ENCODE results near the gene FAM200B.
A peak's percentile ranks its signal among the peaks of the same experiment; 100 is the strongest.

FAM200B gene

DNA sequence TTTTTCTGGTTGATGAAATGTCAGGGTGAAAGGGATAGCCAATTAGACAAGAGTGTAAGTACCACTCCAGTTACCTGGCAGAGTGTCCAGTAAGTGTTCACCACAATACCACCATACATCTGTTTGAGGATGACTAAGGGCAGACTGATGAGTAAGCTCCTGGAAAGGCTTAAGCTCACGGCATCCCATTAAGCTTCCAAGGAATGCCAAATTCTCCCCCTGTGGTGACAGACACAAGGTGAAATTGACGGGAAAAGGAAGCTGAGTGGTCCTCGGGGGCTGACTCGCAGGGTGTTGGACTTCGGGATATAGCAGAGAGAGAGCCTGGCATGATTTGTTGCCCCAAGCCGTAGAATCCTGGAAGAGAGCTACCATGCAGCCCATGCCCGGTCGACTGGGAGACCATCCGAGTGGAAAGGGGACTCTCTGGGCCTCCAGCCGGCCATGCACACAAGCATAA, 13.6 kb downstream of the FAM200B start:
- FAIRE-seq (peak; percentile 99), DNase-seq (ENCODE audit: low spot score) (peak; percentile 99)

DNA sequence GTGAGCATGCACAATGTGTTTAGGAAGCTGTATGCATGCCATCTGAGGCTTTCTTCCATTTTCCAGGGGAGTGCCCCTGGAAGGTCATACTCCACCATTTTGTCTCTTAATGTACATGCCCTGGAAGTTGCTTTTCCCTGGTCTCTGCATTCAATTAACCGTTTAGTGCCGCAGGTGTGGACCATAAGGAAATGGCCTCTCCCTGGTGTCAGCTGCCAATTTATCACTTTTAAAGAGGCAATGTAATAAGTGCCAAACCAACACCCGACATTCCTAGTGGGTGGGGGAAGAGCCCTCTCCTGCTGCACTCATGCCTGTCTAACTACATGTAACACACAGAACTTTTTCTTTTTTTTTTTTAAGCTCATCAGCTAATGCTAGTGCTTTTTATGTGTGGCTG, 14.1 kb downstream of the FAM200B start:
- FAIRE-seq (no peak), DNase-seq (ENCODE audit: low spot score) (no peak)

GRCh38 chr4:15696866-15697265, 15.2 kb downstream of the FAM200B start:
- FAIRE-seq (no peak), DNase-seq (ENCODE audit: low spot score) (no peak)

DNA sequence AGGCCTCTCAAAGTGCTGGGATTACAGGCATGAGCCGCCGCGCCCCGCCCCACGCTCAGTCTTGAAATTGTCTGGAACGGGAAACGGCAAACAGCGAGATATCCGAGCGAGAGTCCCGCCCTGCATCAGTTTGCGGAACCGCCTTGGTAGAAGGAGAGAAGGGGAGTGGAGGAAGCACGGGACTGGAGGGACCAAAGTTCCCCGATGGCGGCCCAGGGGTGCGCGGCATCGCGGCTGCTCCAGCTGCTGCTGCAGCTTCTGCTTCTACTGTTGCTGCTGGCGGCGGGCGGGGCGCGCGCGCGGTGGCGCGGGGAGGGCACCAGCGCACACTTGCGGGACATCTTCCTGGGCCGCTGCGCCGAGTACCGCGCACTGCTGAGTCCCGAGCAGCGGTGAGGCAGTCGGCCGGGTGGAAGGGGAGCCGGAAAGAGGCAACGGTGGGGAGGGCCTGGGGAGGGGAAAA, 21.3 kb downstream of the FAM200B start, which contains the start of gene BST1:
Gene BST1, plus strand, starts transcription at position 125 of the 463 bp plus-strand sequence. Its CDS starts 80 bp downstream, at position 205.
- no peak for FAIRE-seq
- DNase-seq (ENCODE audit: low spot score): no peak

DNA sequence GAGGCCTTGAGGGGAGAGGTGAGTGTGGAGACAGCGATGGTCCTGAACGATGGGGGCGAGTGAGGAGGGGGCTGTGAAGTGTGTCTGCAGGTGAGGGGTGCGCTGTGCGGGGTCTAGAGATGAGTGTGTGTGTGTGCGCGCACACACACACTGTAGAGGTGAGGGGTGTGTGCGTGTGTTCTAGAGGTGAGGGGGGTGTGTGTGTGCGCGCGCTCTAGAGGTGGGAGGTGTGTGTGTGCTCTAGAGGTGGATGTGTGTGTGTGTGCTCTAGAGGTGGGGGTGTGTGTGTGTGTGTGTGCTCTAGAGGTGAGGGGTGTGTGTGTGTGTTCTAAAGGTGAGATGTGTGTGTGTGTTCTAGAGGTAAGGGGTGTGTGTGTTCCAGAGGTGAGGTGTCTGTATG, 21.8 kb downstream of the FAM200B start:
- DNase-seq (ENCODE audit: low spot score): no peak
- no peak for FAIRE-seq

- no peak for DNase-seq (ENCODE audit: low spot score)
- no peak for FAIRE-seq
Observed at GRCh38 chr4:15704129-15704528, 22.5 kb downstream of the FAM200B start.

GRCh38 chr4:15706646-15707362, 25.2 kb downstream of the FAM200B start:
- FAIRE-seq: no peak
- DNase-seq (ENCODE audit: low spot score): no peak

DNA sequence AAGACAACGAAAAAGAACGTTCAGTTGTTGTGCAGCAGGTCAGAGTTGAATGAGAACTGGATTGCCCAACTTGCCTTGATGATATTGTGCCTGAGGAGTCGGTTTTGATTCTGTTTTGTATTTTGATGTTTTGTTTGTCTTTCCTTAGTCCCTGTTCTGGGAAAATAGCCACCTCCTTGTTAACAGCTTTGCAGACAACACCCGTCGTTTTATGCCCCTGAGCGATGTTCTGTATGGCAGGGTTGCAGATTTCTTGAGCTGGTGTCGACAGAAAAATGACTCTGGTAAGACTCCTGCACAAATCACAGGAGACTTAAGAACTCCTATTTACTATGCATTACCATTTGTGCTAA, 25.7 kb downstream of the FAM200B start:
- DNase-seq (ENCODE audit: low spot score) (no peak), FAIRE-seq (no peak)

GRCh38 chr4:15711762-15712161, 30.1 kb downstream of the FAM200B start:
- FAIRE-seq: no peak

GRCh38 chr4:15712214-15712613, 30.6 kb downstream of the FAM200B start:
- FAIRE-seq: no peak
- DNase-seq (ENCODE audit: low spot score): no peak

More at GRCh38 chr4:15711762-15712161, 30.1 kb downstream of the FAM200B start:
- no peak for DNase-seq (ENCODE audit: low spot score)

DNA sequence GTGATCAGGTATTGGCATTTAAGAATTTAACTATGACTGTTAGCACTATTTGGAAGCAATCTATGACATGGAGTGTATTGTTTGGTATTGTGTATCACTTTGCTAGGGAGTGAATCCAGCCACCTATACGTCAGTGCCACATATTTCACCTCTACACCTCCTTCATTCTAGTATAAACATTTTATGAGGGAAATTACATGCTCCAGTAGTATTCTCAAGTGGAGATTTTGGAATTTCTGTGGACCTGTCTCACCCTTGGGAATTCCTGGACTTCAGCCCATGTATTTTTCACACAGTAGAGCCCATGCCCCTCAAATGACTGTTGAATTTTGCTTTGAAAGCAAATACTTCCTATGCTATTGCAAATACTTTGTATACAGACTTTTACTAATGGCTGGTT, 32.5 kb downstream of the FAM200B start:
- DNase-seq (ENCODE audit: low spot score): no peak
- no peak for FAIRE-seq

DNA sequence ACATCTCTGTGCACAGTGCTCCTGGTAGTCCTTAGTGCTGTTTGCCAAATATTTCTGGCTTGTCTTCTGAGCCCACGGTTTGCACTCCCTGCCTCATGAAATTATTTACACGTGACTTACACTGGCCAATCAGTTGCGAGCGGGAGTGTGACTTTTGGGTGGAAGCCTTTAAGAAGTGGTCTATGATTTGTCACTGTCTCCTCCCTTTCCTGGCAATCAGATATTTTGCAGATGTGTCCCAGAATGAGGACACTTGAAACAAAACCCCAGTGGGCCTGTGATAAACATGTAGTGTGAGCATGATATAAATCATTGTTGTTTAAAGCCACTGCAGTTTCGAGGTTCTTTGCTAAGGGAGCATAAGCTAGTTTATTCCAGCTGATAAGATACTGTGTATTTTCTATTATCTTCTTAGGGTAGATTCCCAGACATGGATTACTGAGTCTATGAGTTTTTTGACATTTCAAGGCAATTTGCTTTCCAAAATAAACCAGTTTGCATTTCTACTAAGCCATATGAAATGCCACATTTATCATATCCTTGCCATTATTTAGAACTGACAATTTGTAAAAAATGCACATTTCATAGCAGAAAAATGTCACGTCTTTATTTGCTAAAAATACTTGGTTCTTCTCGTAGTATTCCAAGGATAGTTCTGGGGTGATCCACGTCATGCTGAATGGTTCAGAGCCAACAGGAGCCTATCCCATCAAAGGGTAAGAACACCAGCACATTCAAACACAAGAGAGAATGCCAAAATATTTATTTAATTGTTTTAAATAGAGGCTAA, 33.2 kb downstream of the FAM200B start:
- FAIRE-seq: no peak
- DNase-seq (ENCODE audit: low spot score): no peak

GRCh38 chr4:15716115-15716514, 34.5 kb downstream of the FAM200B start:
- DNase-seq (ENCODE audit: low spot score) (no peak), FAIRE-seq (no peak)

GRCh38 chr4:15717086-15717485, 35.5 kb downstream of the FAM200B start:
- no peak for FAIRE-seq
- no peak for DNase-seq (ENCODE audit: low spot score)

- FAIRE-seq (no peak), DNase-seq (ENCODE audit: low spot score) (no peak)
Observed at GRCh38 chr4:15717657-15718416, 36.2 kb downstream of the FAM200B start.

- DNase-seq (ENCODE audit: low spot score) (no peak), FAIRE-seq (no peak)
Observed at GRCh38 chr4:15718465-15718864, 36.8 kb downstream of the FAM200B start.

DNA sequence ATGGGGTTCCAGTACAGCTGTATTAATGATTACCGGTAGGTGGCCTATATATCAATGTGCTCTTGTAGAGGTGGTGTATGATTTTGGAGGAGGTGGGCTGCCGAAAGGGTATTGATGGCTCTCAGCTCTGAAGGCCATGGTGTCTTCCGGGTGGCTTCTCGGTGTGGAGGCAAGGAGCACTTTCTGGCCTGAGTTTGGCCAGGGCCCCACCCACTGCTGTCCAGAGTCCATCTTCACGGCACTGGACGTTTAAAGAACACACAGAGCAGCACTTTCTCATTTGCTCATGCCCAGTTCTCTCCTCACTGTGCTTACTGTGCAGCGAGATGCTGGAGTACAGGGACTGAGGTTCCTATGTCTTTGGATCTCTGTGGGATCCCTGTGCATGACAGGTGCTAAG, 37.3 kb downstream of the FAM200B start:
- DNase-seq (ENCODE audit: low spot score): no peak
- FAIRE-seq: no peak

GRCh38 chr4:15719506-15719905, 37.9 kb downstream of the FAM200B start:
- FAIRE-seq: no peak
- DNase-seq (ENCODE audit: low spot score): no peak

GRCh38 chr4:15720851-15721250, 39.2 kb downstream of the FAM200B start:
- DNase-seq (ENCODE audit: low spot score) (no peak), FAIRE-seq (no peak)

DNA sequence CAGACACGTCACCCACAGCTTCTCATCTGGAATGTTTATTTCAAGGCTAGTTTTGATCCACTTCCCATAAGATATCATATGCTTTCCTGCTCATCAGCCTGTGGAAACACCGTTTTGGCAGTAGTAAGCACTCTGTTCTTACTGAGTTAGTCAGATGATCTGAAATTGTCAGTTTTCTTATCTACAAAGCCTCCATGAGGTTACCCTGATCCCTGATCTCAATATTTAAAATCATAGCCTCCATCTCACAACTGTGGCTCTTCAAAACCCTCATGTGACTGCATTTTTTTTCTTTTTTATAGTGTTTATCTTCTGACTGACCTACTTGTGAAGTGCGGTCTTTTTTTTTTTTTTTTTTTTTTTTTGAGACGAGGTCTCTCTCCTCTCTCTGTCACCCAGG, 44.0 kb downstream of the FAM200B start:
- DNase-seq (ENCODE audit: low spot score) (no peak), FAIRE-seq (no peak)

DNA sequence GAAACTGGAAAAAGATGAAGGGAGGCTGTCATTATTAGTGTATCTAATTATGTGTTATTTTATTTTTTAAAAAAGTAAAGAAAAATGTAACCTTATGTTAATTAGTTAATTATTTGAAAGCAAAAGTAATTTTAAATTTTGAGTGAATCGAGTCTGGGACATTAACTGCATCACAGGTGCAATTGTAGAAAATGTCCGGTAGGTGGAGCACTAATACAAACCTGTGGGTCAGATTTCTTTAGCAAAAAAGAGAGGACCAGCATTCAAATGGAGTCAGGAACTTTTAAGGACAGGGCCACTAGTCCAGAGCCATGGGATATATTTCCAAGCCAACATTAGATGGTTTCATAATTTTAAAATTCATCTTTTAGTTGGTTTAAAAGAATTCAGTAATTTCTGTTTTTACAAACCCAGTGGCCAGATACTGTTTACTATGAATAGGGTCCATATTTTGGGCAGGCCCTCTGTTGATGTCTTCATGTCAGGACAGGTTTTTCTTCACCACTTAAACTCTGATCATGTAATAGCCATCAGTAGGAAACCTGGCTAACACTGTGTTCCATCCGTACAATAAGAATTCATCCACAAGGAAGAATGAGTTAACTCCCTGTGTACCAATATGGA, 48.4 kb downstream of the FAM200B start:
- FAIRE-seq (peak; percentile 90), DNase-seq (ENCODE audit: low spot score) (peak; percentile 44)

Measured in RCC 7860 (cell line).